Endothelial cell of umbilical vein (primary cell): ENCODE data around the gene CLP1. TPM values are rescaled to one million over a fixed set of nuclear protein-coding genes. Genes with fewer than 3 reads are reported as not detected.

Experiments
- BruUV-seq: library from RNA; stranded (reverse); fragments of 400-500 nt; replicated peaks from 2 replicates; lab custom pipeline; 2021; lab: Mats Ljungman, UMichigan
- CTCF ChIA-PET: fragments of 300-600, 350-600 bp; sonication (Branson Sonifier 250); formaldehyde crosslinking; loops from one replicate; lab custom pipeline; 2021; ENCODE audit warnings: antibody characterized with exemption, inconsistent platforms; lab: Charles Lee
- POLR2A ChIA-PET: fragments of 300-600, 350-600 bp; sonication (Branson Sonifier 250); formaldehyde crosslinking; loops from one replicate; lab custom pipeline; 2021; ENCODE audit warnings: antibody characterized with exemption, inconsistent platforms; lab: Charles Lee
- DNase-seq: peaks from one replicate; pipeline ENCODE4 v3.0.0-alpha.2; 2011; ENCODE audit warnings: low read depth, low spot score
- FAIRE-seq: peaks from 2 replicates; lab custom pipeline; 2011; peaks lifted over from hg19 to GRCh38; lab: Jason Lieb, UNC
- H2AFZ ChIP-seq: 2 replicates; pipeline ENCODE4 v1.6.0; 2012; ENCODE audit warnings: low read depth, low read length, control low read depth, inconsistent platforms
- H3K27ac ChIP-seq: 2 replicates; pipeline ENCODE4 v1.5.1; 2011; ENCODE audit warnings: low read depth, mild to moderate bottlenecking, control low read depth, low read length, moderate library complexity; ENCODE audit not compliant: insufficient read depth
- H3K27me3 ChIP-seq, 2 experiments: 2 replicates each; pipeline versions ENCODE4 v1.6.0 to v1.6.1; 2011; ENCODE audit warnings: low read length in 2 of 2, mixed read lengths in 1 of 2; ENCODE audit not compliant: control insufficient read depth in 2 of 2, insufficient read depth in 2 of 2
- H3K36me3 ChIP-seq, 2 experiments: 2 replicates in 1 of 2; 3 replicates in 1 of 2; pipeline ENCODE4 v1.5.1; 2011; ENCODE audit warnings: low read length in 2 of 2, mild to moderate bottlenecking in 1 of 2, moderate library complexity in 1 of 2; ENCODE audit not compliant: control insufficient read depth in 2 of 2, insufficient read depth in 2 of 2; ENCODE audit errors: extremely low read depth in 1 of 2
- H3K4me1 ChIP-seq: 3 replicates; pipeline ENCODE4 v1.5.1; 2011; ENCODE audit warnings: mild to moderate bottlenecking, low read length; ENCODE audit not compliant: control insufficient read depth, insufficient read depth; ENCODE audit errors: extremely low read depth
- H3K4me2 ChIP-seq: 2 replicates; pipeline ENCODE4 v1.6.1; 2011; ENCODE audit warnings: low read length, control low read depth, mixed read lengths; ENCODE audit not compliant: insufficient read depth
- H3K4me3 ChIP-seq, 3 experiments: fragments of 200-600 bp in 1 of 3; sonication (generic), shearing (Covaris generic) in 1 of 3; replicated peaks in 1 of 3; 2 replicates each; pipeline ENCODE4 v1.5.1; 2011 to 2016; ENCODE audit warnings: control low read depth in 3 of 3, low read length in 3 of 3, mild to moderate bottlenecking in 2 of 3, inconsistent platforms in 1 of 3, low read depth in 1 of 3, moderate library complexity in 1 of 3; ENCODE audit not compliant: insufficient read depth in 1 of 3
- H3K79me2 ChIP-seq: 2 replicates; pipeline ENCODE4 v1.6.0; 2012; ENCODE audit warnings: low read length, inconsistent platforms; ENCODE audit not compliant: control insufficient read depth, insufficient read depth
- H3K9ac ChIP-seq: replicated peaks from 2 replicates; pipeline ENCODE3; 2011; ENCODE audit warnings: low read length, control low read depth; ENCODE audit not compliant: insufficient read depth; ENCODE audit errors: extremely low read depth
- H3K9me1 ChIP-seq: replicated peaks from 3 replicates; pipeline ENCODE4 v1.6.0; 2011; ENCODE audit warnings: mild to moderate bottlenecking, low read length; ENCODE audit not compliant: control insufficient read depth, insufficient read depth; ENCODE audit errors: extremely low read depth
- H3K9me3 ChIP-seq: replicated peaks from 2 replicates; pipeline ENCODE4 v1.5.1; 2012; ENCODE audit warnings: low read length, inconsistent platforms; ENCODE audit not compliant: control insufficient read depth, insufficient read depth
- H4K20me1 ChIP-seq: replicated peaks from 2 replicates; pipeline ENCODE3; 2011; ENCODE audit warnings: mild to moderate bottlenecking, low read length; ENCODE audit not compliant: control insufficient read depth, insufficient read depth; ENCODE audit errors: extremely low read depth
- CTCF ChIP-seq, 2 donors: IDR thresholded peaks; 1 replicate in 1 of 2; 2 replicates in 1 of 2; pipeline ENCODE4 v1.5.1; 2011; ENCODE audit warnings: low read length in 2 of 2, mild to moderate bottlenecking in 2 of 2, moderate library complexity in 2 of 2, control low read depth in 1 of 2, inconsistent platforms in 1 of 2, low read depth in 1 of 2; ENCODE audit not compliant: insufficient read depth in 1 of 2; ENCODE audit errors: extremely low read depth in 1 of 2
- EZH2 ChIP-seq: IDR thresholded peaks from 2 replicates; pipeline ENCODE4 v1.6.1; 2012; ENCODE audit warnings: borderline replicate concordance, low read depth, mild to moderate bottlenecking, moderate library complexity, low read length, inconsistent platforms; ENCODE audit not compliant: severe bottlenecking
- FOS ChIP-seq: IDR thresholded peaks from 2 replicates; pipeline ENCODE4 v1.6.1; 2011; ENCODE audit warnings: mild to moderate bottlenecking, low read length, moderate library complexity, borderline replicate concordance; ENCODE audit not compliant: insufficient read depth
- GATA2 ChIP-seq: IDR thresholded peaks from 2 replicates; pipeline ENCODE4 v1.7.0; 2011; ENCODE audit warnings: low read depth, mild to moderate bottlenecking, moderate library complexity, mixed read lengths, low read length; ENCODE audit not compliant: insufficient read length, insufficient read depth
- JUN ChIP-seq: IDR thresholded peaks from 2 replicates; pipeline ENCODE4 v1.6.1; 2011; ENCODE audit warnings: borderline replicate concordance, low read depth; ENCODE audit not compliant: insufficient read length, insufficient read depth
- MAX ChIP-seq: IDR thresholded peaks from 2 replicates; pipeline ENCODE4 v1.6.1; 2011; ENCODE audit not compliant: insufficient read depth, insufficient read length
- MYC ChIP-seq: IDR thresholded peaks from one replicate; pipeline ENCODE4 v1.6.1; 2011; ENCODE audit warnings: mild to moderate bottlenecking, low read depth, low read length
- POLR2A ChIP-seq: IDR thresholded peaks from 2 replicates; pipeline ENCODE4 v1.6.1; 2012; ENCODE audit warnings: low read depth, mild to moderate bottlenecking, control low read depth, low read length
- POLR2AphosphoS5 ChIP-seq: IDR thresholded peaks from 2 replicates; pipeline ENCODE4 v1.6.1; 2012; ENCODE audit warnings: low read depth, mild to moderate bottlenecking, control low read depth, low read length, moderate library complexity; ENCODE audit not compliant: insufficient read depth
- dilution Hi-C: fragments of 300-500 bp; cut with MboI; formaldehyde crosslinking; loops from one replicate; pipeline ENCODE4 v1.15.0; 2019; ENCODE audit warnings: low sequenced_read_pairs; ENCODE audit not compliant: extremely low pct_ligation_motif_present
- intact Hi-C: fragments of 100-400 bp; cut with micrococcal nuclease; formaldehyde crosslinking; loops from one replicate; pipeline ENCODE4 v1.10.0; 2022
- polyA plus RNA-seq, 4 experiments: library from polyadenylated mRNA; depleted of rRNA in 3 of 4; stranded (reverse) in 3 of 4; unstranded in 1 of 4; fragments of >200 nt; gene quantifications; 2 replicates each; pipeline versions ENCODE4 v1.2.1 to v1.2.3, GENCODE V29; 2011 to 2012; ENCODE audit warnings: missing spikeins in 1 of 4
- total RNA-seq: library from RNA; stranded (reverse); gene quantifications from 2 replicates; pipeline ENCODE4 v1.2.3, GENCODE V29; 2021

The CLP1 gene
- total and polyA plus RNA-seq, 2 donors (not counting 3 experiments of a cell fraction or from before 2014, with no cell fraction given) = 17.9 to 20.8 TPM

GRCh38 chr11:57698843-57699365, 41.3 kb downstream of the CLP1 start:
- peaks cover 25 to 38% of the 10 kb centered on the region in 2 experiments for H3K36me3 ChIP-seq
- CTCF ChIA-PET = interaction anchor here (0.8 to 2.4 kb wide), 4 partner anchors 23 to 1918 kb away, joined by 3 to 10 read pairs (median 4); partner anchors contain the start of gene UBE2L6
- no peak overlapping the region for H3K27ac ChIP-seq
- H3K9me3 ChIP-seq = no peaks in the 10 kb centered on the region
- no peaks in the 10 kb centered on the region for H3K27me3 ChIP-seq
- no peaks in the 10 kb centered on the region for H4K20me1 ChIP-seq
- H3K4me1 ChIP-seq = no peaks in the 10 kb centered on the region
- FAIRE-seq = no peak
- no TSS peak for BruUV-seq
- H2AFZ ChIP-seq = no peak overlapping the region
- H3K4me2 ChIP-seq = no peak overlapping the region
- POLR2A ChIA-PET = no interaction called here
- DNase-seq = no peak
- no peaks in the 10 kb centered on the region for H3K79me2 ChIP-seq
- no peak overlapping the region for H3K4me3 ChIP-seq
- TF ChIP-seq POLR2A = no peak
- TF ChIP-seq EZH2 = no peak
- no peak for TF ChIP-seq MAX
- TF ChIP-seq CTCF (IDR thresholded peaks at IDR 0.05; ENCODE audit: extremely low read depth in 1 of 2, insufficient read depth in 1 of 2, low read depth in 1 of 2, low read length in 2 of 2) = no peak
- no peak for TF ChIP-seq JUN
- TF ChIP-seq GATA2 = no peak
- no peak for TF ChIP-seq FOS
- TF ChIP-seq MYC = no peak
- TF ChIP-seq POLR2AphosphoS5 = no peak
- no peaks in the 10 kb centered on the region for H3K9me1 ChIP-seq
- no peak overlapping the region for H3K9ac ChIP-seq
- dilution Hi-C loops (no loop called here), intact Hi-C loops (no loop called here)
